K562 (cell line): ENCODE data around the gene ATF3. TPM values are rescaled to one million over a fixed set of nuclear protein-coding genes. Genes with fewer than 3 reads are reported as not detected.

Experiments
- ATAC-seq: fragments of 200-7000 bp; cut with Tn5 transposase; 3 replicates; pipeline ENCODE4 v1.9.1; 2020; ENCODE audit warnings: moderate library complexity
- BruUV-seq: library from RNA; stranded (reverse); fragments of 400-500 nt; replicated peaks from 2 replicates; lab custom pipeline; 2021; lab: Mats Ljungman, UMichigan
- CTCF ChIA-PET: fragments of 300-600 bp; formaldehyde crosslinking; extraction: SDS; loops from one replicate; lab custom pipeline; 2021; ENCODE audit warnings: low intra/inter-chr PET ratio; lab: Yijun Ruan, JAX
- POLR2A ChIA-PET: fragments of 300-600, 350-650 bp; sonication (Branson Sonifier 250); formaldehyde crosslinking; extraction: SDS; loops from one replicate; lab custom pipeline; 2021; ENCODE audit warnings: antibody characterized with exemption, inconsistent platforms; lab: Yijun Ruan, JAX
- DNase-seq, 4 experiments: peaks; one replicate each; pipeline versions ENCODE4 v3.0.0 to v3.0.0-alpha.2; 2011 to 2018; ENCODE audit warnings: low spot score in 3 of 4, mixed read lengths in 3 of 4; ENCODE audit errors: extremely low read depth in 1 of 4
- FAIRE-seq: peaks from 2 replicates; lab custom pipeline; 2011; peaks lifted over from hg19 to GRCh38; lab: Jason Lieb, UNC
- H2AFZ ChIP-seq: 2 replicates; pipeline ENCODE4 v1.6.0; 2011; ENCODE audit warnings: low read depth, low read length, control low read depth, inconsistent platforms
- H3K27ac ChIP-seq: fragments of 200-600 bp; 3 replicates; pipeline ENCODE4 v1.8.0; 2011; ENCODE audit warnings: low read depth, mild to moderate bottlenecking, control low read depth, inconsistent platforms, low read length, moderate library complexity, mixed read lengths; ENCODE audit errors: extremely low read depth
- H3K27me3 ChIP-seq, 2 experiments: fragments of 300-600 bp in 1 of 2; 2 replicates in 1 of 2; 3 replicates in 1 of 2; pipeline versions ENCODE4 v1.6.0 to v1.8.0; 2011; ENCODE audit warnings: inconsistent platforms in 2 of 2, low read length in 2 of 2, mild to moderate bottlenecking in 1 of 2, mixed read lengths in 1 of 2, moderate library complexity in 1 of 2; ENCODE audit not compliant: control insufficient read depth in 2 of 2, insufficient read depth in 2 of 2
- H3K36me3 ChIP-seq: fragments of 300-600 bp; 3 replicates; pipeline ENCODE4 v1.8.0; 2011; ENCODE audit warnings: mild to moderate bottlenecking, low read length, inconsistent platforms; ENCODE audit not compliant: control insufficient read depth, insufficient read depth
- H3K4me1 ChIP-seq, 2 experiments: fragments of 200-600 bp in 1 of 2; replicated peaks in 1 of 2; 2 replicates in 1 of 2; 3 replicates in 1 of 2; pipeline versions ENCODE4 v1.5.1 to v1.8.0; 2011; ENCODE audit warnings: inconsistent platforms in 2 of 2, low read length in 2 of 2, mild to moderate bottlenecking in 1 of 2, mixed read lengths in 1 of 2, moderate library complexity in 1 of 2; ENCODE audit not compliant: control insufficient read depth in 2 of 2, insufficient read depth in 2 of 2
- H3K4me2 ChIP-seq: 2 replicates; pipeline ENCODE4 v1.6.1; 2011; ENCODE audit warnings: low read length, control low read depth, inconsistent platforms, mixed read lengths; ENCODE audit not compliant: insufficient read depth
- H3K4me3 ChIP-seq: fragments of 200-600 bp; sonication (generic), shearing (Covaris generic); 2 replicates; pipeline ENCODE4 v1.5.1; 2016; ENCODE audit warnings: control low read depth, inconsistent platforms
- H3K79me2 ChIP-seq: fragments of 200-600 bp; 3 replicates; pipeline ENCODE4 v1.8.0; 2011; ENCODE audit warnings: low read length, inconsistent platforms; ENCODE audit not compliant: control insufficient read depth, insufficient read depth
- H3K9ac ChIP-seq, 2 experiments: 2 replicates each; pipeline versions ENCODE4 v1.6.0 to v1.6.1; 2011; ENCODE audit warnings: low read depth in 2 of 2, low read length in 2 of 2, control low read depth in 1 of 2, inconsistent platforms in 1 of 2, mild to moderate bottlenecking in 1 of 2, mixed read lengths in 1 of 2; ENCODE audit not compliant: insufficient read depth in 1 of 2
- H3K9me1 ChIP-seq: one replicate; pipeline ENCODE4 v1.6.0; 2011; ENCODE audit warnings: inconsistent platforms, mild to moderate bottlenecking, low read length, moderate library complexity; ENCODE audit not compliant: control insufficient read depth, insufficient read depth
- H3K9me3 ChIP-seq: replicated peaks from 2 replicates; pipeline ENCODE4 v1.5.1; 2011; ENCODE audit warnings: low read depth, low read length, inconsistent platforms; ENCODE audit not compliant: control insufficient read depth, insufficient read depth
- H4K20me1 ChIP-seq: replicated peaks from 2 replicates; pipeline ENCODE4 v1.6.1; 2011; ENCODE audit warnings: low read length, inconsistent platforms, mixed read lengths; ENCODE audit not compliant: control insufficient read depth, insufficient read depth
- C11orf30 ChIP-seq: fragments of 450-650 bp; IDR thresholded peaks from 2 replicates; pipeline ENCODE4 v1.6.1; 2016; ENCODE audit warnings: low read depth, mild to moderate bottlenecking
- HNRNPL ChIP-seq: fragments of 200-400 bp; formaldehyde crosslinking; IDR thresholded peaks from 2 replicates; pipeline ENCODE4 v1.6.1; 2017; ENCODE audit warnings: low read depth, mild to moderate bottlenecking, low read length
- MAFK ChIP-seq: IDR thresholded peaks from 2 replicates; pipeline ENCODE4 v1.6.1; 2011; ENCODE audit warnings: low read length, improper control_type of control experiment
- ZNF316 ChIP-seq: fragments of 450-650 bp; IDR thresholded peaks from 2 replicates; pipeline ENCODE4 v1.6.1; 2016
- ZNF318 ChIP-seq, 2 experiments: fragments of 450-650 bp; IDR thresholded peaks; 2 replicates each; pipeline ENCODE4 v1.6.1; 2016; ENCODE audit warnings: mild to moderate bottlenecking in 2 of 2, borderline replicate concordance in 1 of 2, low read depth in 1 of 2, moderate library complexity in 1 of 2
- WGBS: fragments of 100-300 bp; shearing (Covaris generic); methylation state at CpG from one replicate; pipeline ENCODE4 v1.1.6; 2016; ENCODE audit warnings: low coverage, mixed read lengths; ENCODE audit not compliant: insufficient coverage; ENCODE audit errors: missing lambda C conversion rate; 5-methylcytosine and 5-hydroxymethylcytosine counted together
- in situ Hi-C: fragments of 300-500 bp; cut with MboI; formaldehyde crosslinking; loops from 4 replicates; pipeline ENCODE4 v1.15.0; 2018; ENCODE audit warnings: inconsistent platforms, mixed read lengths
- intact Hi-C: fragments of 100-400 bp; cut with micrococcal nuclease; formaldehyde crosslinking; loops from 2 replicates; pipeline ENCODE4 v1.14.2; 2022
- polyA plus RNA-seq, 8 experiments: library from polyadenylated mRNA; depleted of rRNA in 4 of 8; stranded (reverse) in 5 of 8; unstranded in 3 of 8; fragments of >200 nt; fragmentation: Nextera tagmentation in 2 of 8; fragmentation: Illumina TruSeq in 1 of 8; extraction: Ambion mirVana in 2 of 8; extraction: Trizol in 1 of 8; gene quantifications; 2 replicates each; pipeline versions ENCODE4 v1.2.1 to v1.2.3, GENCODE V29; 2011 to 2014; ENCODE audit warnings: inconsistent platforms in 1 of 8, missing spikeins in 1 of 8
- total RNA-seq, 7 experiments: library from RNA; depleted of rRNA in 6 of 7; stranded (reverse); fragments of >200 nt in 6 of 7; fragmentation: Illumina TruSeq in 2 of 7; extraction: Trizol in 2 of 7; gene quantifications; 2 replicates each; pipeline versions ENCODE4 v1.2.1 to v1.2.3, GENCODE V29; 2011 to 2021; ENCODE audit warnings: low replicate concordance in 1 of 7

Gene ATF3
- total and polyA plus RNA-seq, 9 of the 15 experiments (the other 6 are each of a cell fraction or from before 2014, with no cell fraction given), result 3.5 to 28.2 (median 19.8) TPM

GRCh38 chr1:212611000-212611948, 2.7 kb downstream of the ATF3 start:
- POLR2A ChIA-PET, result interaction anchor here (0.5 to 5.3 kb wide), 21 partner anchors 8 to 686 kb away, joined by 3 to 90 read pairs (median 4); no protein-coding TSS in a partner anchor
- no peak overlapping the region for H3K4me3 ChIP-seq
- peaks cover 50% of the 10 kb centered on the region for H4K20me1 ChIP-seq
- no TSS peak for BruUV-seq
- no peak overlapping the region for H3K4me2 ChIP-seq
- no peaks in the 10 kb centered on the region for H3K9me3 ChIP-seq
- in situ Hi-C loops, result no loop called here
- intact Hi-C loops, result no loop called here
- 56% methylated on average over 2 of the region's 2 CpGs for WGBS
- no peak overlapping the region for H3K27ac ChIP-seq
- H2AFZ ChIP-seq, result no peak overlapping the region
- H3K79me2 ChIP-seq, result peaks cover 48% of the 10 kb centered on the region
- H3K36me3 ChIP-seq, result peaks cover 14% of the 10 kb centered on the region; the same call in 2 of the 3 replicates
- H3K9me1 ChIP-seq, result peaks cover 11% of the 10 kb centered on the region
- H3K9ac ChIP-seq, result no peak overlapping the region
- no peak for ATAC-seq
- peaks cover 28 to 33% of the 10 kb centered on the region in 2 experiments for H3K4me1 ChIP-seq
- no peak for DNase-seq
- FAIRE-seq, result no peak
- peaks cover 15 to 17% of the 10 kb centered on the region in 2 experiments for H3K27me3 ChIP-seq
- CTCF ChIA-PET, result no interaction called here
- peak; percentile 76 for TF ChIP-seq C11orf30
- peak; percentile 86 for TF ChIP-seq MAFK
- no peak for TF ChIP-seq HNRNPL
- TF ChIP-seq ZNF316, result peak; percentile 81
- TF ChIP-seq ZNF318 (IDR thresholded peaks at IDR 0.05; ENCODE audit: borderline replicate concordance in 1 of 2, low read depth in 1 of 2), result 0 out of 4 replicates have a peak, but pooled peaks of 1 of the 2 experiments have one; percentile 29
